ENCODE data around the gene C19orf85.

C19orf85 gene

GRCh38 chr19:55477905-55478304, 13.4 kb upstream of the C19orf85 start:
- no peak for DNase-seq (ENCODE audit: low read depth)

DNA sequence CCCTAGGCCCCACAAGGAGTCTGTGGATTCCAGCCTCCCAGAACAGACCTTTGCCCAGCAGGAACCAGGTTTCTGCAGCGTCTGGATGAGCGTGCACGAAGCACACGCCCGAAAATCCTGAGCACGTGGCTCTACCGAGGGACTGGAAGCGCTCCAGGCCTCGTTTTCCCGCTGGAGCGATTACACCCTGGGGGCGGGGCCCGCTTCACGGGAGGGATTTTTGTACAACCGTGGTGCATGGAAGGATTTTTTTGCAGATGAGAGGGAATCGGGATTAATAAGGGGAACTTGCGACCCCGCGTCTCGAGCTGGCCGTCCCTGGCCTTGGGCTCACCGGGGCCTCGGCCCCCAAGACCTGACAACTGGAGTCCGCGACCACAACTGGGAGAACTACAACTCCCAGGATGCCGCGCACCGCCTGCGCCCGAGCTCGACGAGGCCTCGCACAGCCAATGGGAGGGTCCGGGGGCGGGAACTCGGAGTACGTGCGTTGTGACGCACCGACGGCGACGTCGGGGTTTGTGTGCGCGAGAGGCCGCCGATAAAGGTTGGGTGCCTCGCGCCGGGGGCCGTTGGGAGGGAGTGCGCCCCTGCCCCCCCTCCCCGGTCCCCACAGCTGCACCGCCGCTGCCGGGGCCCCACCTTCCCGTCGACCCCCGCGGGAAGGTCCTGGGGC, 11.7 kb upstream of the C19orf85 start, which contains the start of gene ZNF628:
TSS of gene ZNF628 (plus strand) at position 518 of the 676 bp plus-strand sequence. CDS start 3,294 bp downstream, outside the sequence.
- peak; percentile 97 for DNase-seq (ENCODE audit: low read depth)

DNA sequence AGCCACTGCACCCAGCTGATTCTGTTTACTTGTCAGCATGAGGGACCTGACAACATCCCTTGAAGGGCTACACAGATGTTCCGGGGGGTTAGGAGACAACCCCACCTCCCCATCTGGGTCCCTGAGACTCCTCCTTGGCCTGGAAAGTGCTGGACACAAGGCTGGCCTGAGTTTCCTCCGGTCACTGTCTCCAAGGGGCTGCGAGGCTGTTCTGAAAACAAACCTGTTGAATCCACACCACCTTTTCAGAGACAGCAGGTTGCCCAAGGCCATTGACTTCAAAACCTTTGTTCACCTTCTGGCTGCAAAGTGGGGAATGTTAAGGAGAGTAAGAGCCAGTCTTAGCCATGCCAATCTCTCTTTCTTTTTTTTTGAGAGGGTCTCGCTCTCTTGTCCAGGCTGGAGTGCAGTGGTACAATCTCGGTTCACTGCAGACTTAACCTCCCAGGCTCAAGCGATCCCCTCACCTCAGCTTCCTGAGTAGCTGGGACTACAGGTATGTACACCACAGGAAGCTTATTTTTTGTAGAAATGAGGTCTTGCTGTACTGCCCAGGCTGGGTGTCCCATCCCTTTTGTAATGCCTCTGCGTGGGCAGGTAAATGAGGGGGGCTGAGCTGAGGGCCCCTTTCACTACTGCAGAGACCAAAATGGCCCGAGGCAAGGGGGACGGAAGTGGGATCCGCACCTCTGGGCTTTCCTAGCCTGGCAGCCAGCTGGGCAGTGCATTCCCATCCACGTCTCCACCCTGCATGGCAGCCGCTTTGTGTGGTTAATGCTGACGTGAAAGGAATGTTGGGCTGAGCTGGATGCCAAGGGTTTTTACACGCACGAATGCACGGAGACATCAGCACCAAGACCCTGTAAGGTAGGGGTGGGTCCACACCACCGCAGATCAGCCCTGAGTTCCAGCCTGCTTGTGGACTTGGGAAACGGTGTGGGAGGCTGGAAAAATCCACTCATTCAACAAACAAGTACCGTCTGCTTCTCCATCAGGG, 10.0 kb upstream of the C19orf85 start:
- peak; percentile 91 for DNase-seq (ENCODE audit: low read depth)

GRCh38 chr19:55473225-55474012, 8.9 kb upstream of the C19orf85 start:
- peak; percentile 59 for DNase-seq (ENCODE audit: low read depth)

DNA sequence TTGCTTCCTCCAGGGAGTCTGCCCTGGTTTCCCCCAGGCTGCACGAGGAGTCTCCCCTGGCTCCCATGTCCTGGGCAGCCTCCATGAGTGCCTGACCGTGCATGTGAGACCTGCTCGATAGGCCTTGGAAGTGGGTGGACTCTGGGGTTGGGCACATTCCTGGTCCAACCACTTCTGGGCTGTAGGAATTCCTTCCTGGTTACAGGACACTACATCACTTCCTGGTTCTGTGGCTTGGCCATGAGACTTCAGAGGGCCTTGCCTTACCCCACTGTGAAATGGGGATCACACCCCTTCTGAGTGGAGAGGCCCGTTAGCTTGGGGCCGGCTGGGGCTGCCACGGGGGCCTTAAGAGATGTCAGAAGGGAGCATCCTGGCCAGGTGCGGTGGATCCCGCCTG, 7.9 kb upstream of the C19orf85 start:
- DNase-seq (ENCODE audit: low read depth) = peak; percentile 79

GRCh38 chr19:55471266-55471665, 6.7 kb upstream of the C19orf85 start:
- DNase-seq (ENCODE audit: low read depth) = no peak

DNA sequence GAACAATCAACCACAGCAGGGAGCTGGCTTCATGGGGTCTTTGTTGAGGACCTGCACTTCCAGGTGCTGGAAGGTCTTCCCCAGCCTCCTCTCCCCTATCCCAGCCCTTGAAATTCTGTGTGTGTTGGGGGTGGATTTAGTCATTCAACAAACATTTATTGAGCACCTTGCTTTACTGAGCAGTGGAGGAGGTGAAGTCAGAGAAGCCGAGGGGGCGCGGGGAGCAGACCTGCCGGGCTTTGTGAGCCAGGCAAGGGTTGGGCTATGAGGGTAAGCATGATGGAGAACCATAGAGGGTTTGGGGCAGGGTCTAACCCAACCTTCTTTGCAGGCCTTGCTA, 3.5 kb upstream of the C19orf85 start:
- no peak for DNase-seq (ENCODE audit: low read depth)

GRCh38 chr19:55467236-55468053, 2.9 kb upstream of the C19orf85 start:
- peak; percentile 93 for DNase-seq (ENCODE audit: low read depth)

GRCh38 chr19:55466241-55466614, 1.7 kb upstream of the C19orf85 start:
- no peak for DNase-seq (ENCODE audit: low read depth)

DNA sequence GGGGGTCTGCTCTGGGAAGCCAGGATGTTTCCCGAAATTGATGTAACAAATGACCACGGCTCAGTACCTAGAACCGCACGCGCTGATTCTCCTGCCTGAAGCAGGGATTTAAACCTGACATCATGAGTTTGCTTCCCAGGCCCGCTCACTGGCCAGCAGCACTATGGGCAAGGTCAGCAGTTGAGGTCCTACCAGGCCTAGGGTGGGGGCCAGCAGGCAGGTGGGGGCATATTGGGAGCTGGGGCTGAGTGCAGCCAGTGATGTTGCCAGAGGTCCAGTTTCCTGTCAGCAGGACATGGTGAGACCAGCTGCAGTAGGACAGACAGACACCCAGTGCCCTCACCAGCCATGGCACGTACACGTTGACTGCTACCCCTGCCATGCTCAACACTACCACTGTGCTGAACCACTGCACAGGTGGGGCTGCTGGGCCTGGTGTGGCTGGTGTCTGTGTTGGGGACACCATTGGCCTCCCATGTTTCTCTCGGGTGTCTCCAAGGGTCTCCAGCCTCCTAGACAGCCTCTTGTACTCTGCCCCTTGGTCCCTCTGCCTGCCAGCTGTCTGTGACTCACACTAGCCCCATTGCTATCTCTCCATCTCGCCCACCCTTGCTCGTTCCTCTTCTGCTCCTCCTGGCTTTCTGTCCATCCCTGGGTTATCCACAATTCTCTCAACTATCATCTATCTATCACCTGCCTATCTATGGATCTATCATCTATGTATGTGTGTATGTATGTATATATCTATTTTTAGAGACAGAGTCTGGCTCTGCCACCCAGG, 1.1 kb upstream of the C19orf85 start:
- DNase-seq (ENCODE audit: low read depth) = no peak

- DNase-seq (ENCODE audit: low read depth) = no peak
These were observed 401 bp downstream of the C19orf85 start for GRCh38 chr19:55464039-55464661.

- DNase-seq (ENCODE audit: low read depth) = no peak
These were observed 944 bp downstream of the C19orf85 start for GRCh38 chr19:55463583-55464031.

GRCh38 chr19:55462722-55463121, 1.8 kb downstream of the C19orf85 start:
- DNase-seq (ENCODE audit: low read depth) = no peak

DNA sequence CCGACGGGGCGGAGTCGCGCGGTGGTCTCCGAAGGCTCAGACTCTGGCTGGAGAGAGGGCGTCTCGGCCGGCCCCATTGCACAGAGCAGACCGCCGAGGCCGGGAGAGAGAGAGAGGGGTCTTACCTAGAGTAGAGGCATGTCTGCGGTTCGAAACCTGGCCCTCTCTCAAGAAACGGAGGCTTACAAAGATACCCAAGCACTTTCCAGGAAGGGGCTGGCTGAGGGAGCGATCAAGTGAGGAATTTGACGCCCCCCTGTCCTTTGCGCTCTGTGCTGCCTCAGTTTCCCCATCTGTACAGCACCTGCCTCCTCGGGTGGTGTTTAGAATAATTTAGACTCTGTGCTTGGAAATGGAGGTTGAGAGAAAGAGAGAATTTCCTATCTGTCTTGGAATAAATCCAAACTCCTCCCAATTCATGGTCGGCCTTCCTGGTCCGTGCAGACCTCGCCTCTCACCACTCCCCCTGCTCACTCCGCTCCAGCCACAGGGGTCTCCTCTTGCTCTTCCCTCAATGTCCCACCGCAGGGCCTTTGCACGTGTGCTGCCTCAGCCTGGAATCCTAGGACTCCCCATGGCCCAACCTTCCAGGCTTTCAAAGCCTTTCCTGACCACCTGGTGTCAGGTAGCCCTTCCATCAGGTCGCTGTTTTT, 2.5 kb downstream of the C19orf85 start:
- DNase-seq (ENCODE audit: low read depth) = peak; percentile 38

- peak; percentile 99 for DNase-seq (ENCODE audit: low read depth)
These were observed 3.1 kb downstream of the C19orf85 start, which contains the start of gene ISOC2 for GRCh38 chr19:55461259-55461973. TSS of gene ISOC2 (minus strand) at chr19:55461642. CDS start at chr19:55456486, 5,156 bp downstream.

GRCh38 chr19:55460670-55461258, 3.8 kb downstream of the C19orf85 start:
- DNase-seq (ENCODE audit: low read depth) = peak; percentile 83

DNA sequence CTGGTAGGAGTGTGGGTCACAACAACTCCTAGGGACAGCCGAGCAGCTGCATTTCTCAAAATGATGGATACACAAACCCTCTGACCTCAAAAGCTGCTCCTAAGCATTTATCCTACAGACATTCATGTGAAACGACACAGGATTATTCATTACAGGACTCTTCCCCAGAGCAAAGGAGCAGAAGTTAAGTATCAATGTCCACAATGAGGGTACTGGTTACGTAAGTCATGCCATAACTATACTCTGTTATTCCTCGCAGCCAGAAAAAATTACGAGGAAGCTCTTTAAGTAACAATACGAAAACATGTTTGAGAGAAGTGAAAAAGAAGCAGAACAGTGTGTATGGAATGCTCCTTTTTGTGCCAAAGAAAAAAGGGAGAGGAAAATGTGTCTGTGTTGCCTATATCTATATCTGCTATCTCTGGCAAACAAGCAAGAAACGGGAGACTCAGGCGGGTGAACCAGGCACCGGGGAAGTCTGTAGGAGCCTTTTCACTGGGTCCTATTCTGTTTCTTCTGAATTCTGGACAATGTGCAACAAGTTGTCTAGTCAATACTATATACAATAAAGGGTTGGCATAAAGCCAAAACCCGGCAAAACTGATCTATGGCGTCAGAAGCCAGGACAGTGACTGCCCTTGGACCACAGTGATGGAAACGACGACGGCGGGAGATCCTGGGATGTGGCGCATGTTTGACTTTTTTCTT, 4.4 kb downstream of the C19orf85 start:
- DNase-seq (ENCODE audit: low read depth) = peak; percentile 45

GRCh38 chr19:55459551-55459949, 5.0 kb downstream of the C19orf85 start:
- no peak for DNase-seq (ENCODE audit: low read depth)
